Lung (tissue), 12 donors: ENCODE measurements around the gene IGSF6. TPM values are rescaled to one million over a fixed set of nuclear protein-coding genes. Genes with fewer than 3 reads are reported as not detected.
A peak's percentile ranks its signal among the peaks of the same experiment; 100 is the strongest.

Source experiments
- ATAC-seq: fragments of 200-7000 bp; cut with Tn5 transposase; one replicate; pipeline ENCODE4 v1.9.1; 2020; ENCODE audit warnings: moderate number of reproducible peaks; ENCODE audit not compliant: insufficient read depth, low FRiP score
- DNase-seq, 3 donors: peaks; one replicate each; pipeline ENCODE4 v3.0.0-alpha.2; 2013 to 2017
- H3K27ac ChIP-seq, 2 donors: one replicate each; pipeline ENCODE4 v1.5.1; 2013; ENCODE audit warnings: mild to moderate bottlenecking in 2 of 2, moderate library complexity in 2 of 2, control low read depth in 1 of 2, inconsistent platforms in 1 of 2, low read depth in 1 of 2, low read length in 1 of 2
- H3K27me3 ChIP-seq, 3 donors: one replicate each; pipeline ENCODE4 v1.5.1; 2013; ENCODE audit warnings: low read length in 2 of 3; ENCODE audit not compliant: control insufficient read depth in 3 of 3, insufficient read depth in 3 of 3
- H3K36me3 ChIP-seq, 4 donors: one replicate each; pipeline ENCODE4 v1.5.1; 2013; ENCODE audit warnings: low read length in 4 of 4, mild to moderate bottlenecking in 1 of 4, moderate library complexity in 1 of 4; ENCODE audit not compliant: control insufficient read depth in 4 of 4, insufficient read depth in 4 of 4
- H3K4me1 ChIP-seq, 5 donors: one replicate each; pipeline ENCODE4 v1.5.1; 2013; ENCODE audit warnings: low read length in 5 of 5, mild to moderate bottlenecking in 2 of 5, moderate library complexity in 1 of 5; ENCODE audit not compliant: control insufficient read depth in 5 of 5, insufficient read depth in 5 of 5
- H3K4me3 ChIP-seq: one replicate; pipeline ENCODE4 v1.5.1; 2013; ENCODE audit warnings: mild to moderate bottlenecking, control low read depth, moderate library complexity
- H3K9ac ChIP-seq, 2 donors: one replicate each; pipeline ENCODE4 v1.5.1; 2013; ENCODE audit warnings: low read length in 2 of 2, control low read depth in 1 of 2; ENCODE audit not compliant: insufficient read depth in 1 of 2
- H3K9me3 ChIP-seq, 4 donors: one replicate each; pipeline ENCODE4 v1.5.1; 2013; ENCODE audit warnings: low read length in 3 of 4, mild to moderate bottlenecking in 1 of 4, moderate library complexity in 1 of 4; ENCODE audit not compliant: control insufficient read depth in 4 of 4, insufficient read depth in 3 of 4
- WGBS, 2 donors: extraction: QIAGEN DNeasy Blood & Tissue Kit; methylation state at CpG; one replicate each; pipeline ENCODE4 v1.1.7; 2013; 5-methylcytosine and 5-hydroxymethylcytosine counted together
- polyA plus RNA-seq, 2 donors: library from polyadenylated mRNA; stranded (reverse); fragments of 200-250 nt; gene quantifications; one replicate each; pipeline ENCODE4 v1.2.1, GENCODE V29; 2013
- total RNA-seq, 2 donors: library from RNA; depleted of rRNA in 1 of 2; stranded (reverse); fragments of >200 nt in 1 of 2; gene quantifications; one replicate each; pipeline ENCODE4 v1.2.1, GENCODE V29; 2014 to 2021
- TF ChIP-seq, protein P1 (sequence below): IDR thresholded peaks from 2 replicates; pipeline ENCODE4 v1.5.1; 2012; ENCODE audit warnings: mild to moderate bottlenecking; ENCODE audit errors: control extremely low read depth, extremely low read depth
- donor health status: control.
- donor health status: control.
- donor health status: Bipolar disorder and iron deficiency.
- donor health status: healthy.
- donor health status: DM: yes; HTN: yes; CAD: no.

IGSF6 gene
- total and polyA plus RNA-seq, 4 donors = 12.2 to 54.3 (median 38.8) TPM

DNA sequence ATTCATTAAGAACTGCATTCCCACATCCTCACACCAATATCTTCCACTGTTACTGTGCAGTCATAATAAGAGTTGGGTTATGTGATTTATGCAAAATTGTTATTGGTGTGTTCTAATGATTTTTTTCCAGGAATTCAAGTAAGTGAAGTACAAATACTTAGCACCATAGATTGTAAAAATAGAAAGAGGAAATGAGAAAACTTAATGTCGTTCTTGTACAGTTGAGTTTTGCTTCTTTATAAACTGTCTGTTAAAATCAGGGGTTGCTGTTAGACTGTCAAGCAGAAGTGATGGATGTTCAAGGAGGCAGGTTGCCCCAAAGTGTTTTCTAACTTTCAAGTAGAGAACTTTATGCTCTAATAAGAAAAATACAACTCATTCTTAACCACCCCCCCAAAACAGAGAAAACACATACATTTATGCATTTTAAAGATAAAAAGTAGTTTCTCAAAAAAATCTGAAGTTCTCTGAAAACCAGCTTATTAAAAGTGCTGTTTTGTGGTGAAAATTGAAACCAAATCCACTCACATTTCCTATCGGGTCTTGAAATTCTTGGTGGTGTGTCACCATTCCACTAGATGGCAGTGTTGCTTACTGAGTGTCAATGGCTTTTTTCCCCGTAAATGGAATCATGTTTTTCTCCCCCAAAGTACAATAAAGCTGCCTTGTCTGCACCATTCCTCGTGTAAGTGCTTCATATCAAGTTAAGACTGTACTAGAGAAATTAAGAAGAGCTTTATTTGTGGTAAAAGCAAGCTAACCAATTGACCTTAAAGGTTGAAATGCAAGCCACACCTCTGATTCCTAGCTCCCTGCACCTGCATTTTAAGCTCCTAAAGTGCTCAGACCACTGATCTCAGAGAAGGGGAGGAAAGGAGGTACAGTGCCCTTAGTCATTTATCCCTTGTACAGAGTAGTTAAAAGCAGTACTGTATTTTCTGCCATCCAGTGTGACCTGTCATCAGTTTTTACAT is 4.7 kb upstream of the IGSF6 start:
- Histone ChIP-seq H3K9me3 (no peaks in the 10 kb centered on the region), H3K9ac (no peak overlapping the region), H3K4me1 (peaks cover 0 to 2% (median 0%) of the 10 kb centered on the region in 5 donors), H3K4me3 (no peak overlapping the region), H3K27ac (no peak overlapping the region), H3K27me3 (no peaks in the 10 kb centered on the region), H3K36me3 (peaks cover 0 to 10% (median 3%) of the 10 kb centered on the region in 4 donors)
- TF ChIP-seq, protein P1, sequence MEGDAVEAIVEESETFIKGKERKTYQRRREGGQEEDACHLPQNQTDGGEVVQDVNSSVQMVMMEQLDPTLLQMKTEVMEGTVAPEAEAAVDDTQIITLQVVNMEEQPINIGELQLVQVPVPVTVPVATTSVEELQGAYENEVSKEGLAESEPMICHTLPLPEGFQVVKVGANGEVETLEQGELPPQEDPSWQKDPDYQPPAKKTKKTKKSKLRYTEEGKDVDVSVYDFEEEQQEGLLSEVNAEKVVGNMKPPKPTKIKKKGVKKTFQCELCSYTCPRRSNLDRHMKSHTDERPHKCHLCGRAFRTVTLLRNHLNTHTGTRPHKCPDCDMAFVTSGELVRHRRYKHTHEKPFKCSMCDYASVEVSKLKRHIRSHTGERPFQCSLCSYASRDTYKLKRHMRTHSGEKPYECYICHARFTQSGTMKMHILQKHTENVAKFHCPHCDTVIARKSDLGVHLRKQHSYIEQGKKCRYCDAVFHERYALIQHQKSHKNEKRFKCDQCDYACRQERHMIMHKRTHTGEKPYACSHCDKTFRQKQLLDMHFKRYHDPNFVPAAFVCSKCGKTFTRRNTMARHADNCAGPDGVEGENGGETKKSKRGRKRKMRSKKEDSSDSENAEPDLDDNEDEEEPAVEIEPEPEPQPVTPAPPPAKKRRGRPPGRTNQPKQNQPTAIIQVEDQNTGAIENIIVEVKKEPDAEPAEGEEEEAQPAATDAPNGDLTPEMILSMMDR = peak; percentile 41
- ATAC-seq = no peak
- DNase-seq = peak in 2 of 3 donors; percentile 49 to 65
- WGBS, 2 donors = 2 to 5% methylated on average over 4 of the region's 4 CpGs

- no peak overlapping the region for H3K9ac ChIP-seq
- TF ChIP-seq, protein P1 = no peak
- H3K27me3 ChIP-seq = no peaks in the 10 kb centered on the region
- ATAC-seq (no peak), DNase-seq (no peak)
- peaks cover 0 to 10% (median 3%) of the 10 kb centered on the region in 4 donors for H3K36me3 ChIP-seq
- H3K9me3 ChIP-seq = no peaks in the 10 kb centered on the region
- peaks cover 0 to 2% (median 0%) of the 10 kb centered on the region in 5 donors for H3K4me1 ChIP-seq
- 59 to 67% methylated on average over 2 of the region's 2 CpGs for WGBS, 2 donors
- no peak overlapping the region for H3K4me3 ChIP-seq
- H3K27ac ChIP-seq = no peak overlapping the region
Observed at GRCh38 chr16:21654881-21655280, 2.5 kb upstream of the IGSF6 start.

- ATAC-seq (no peak), DNase-seq (no peak)
- H3K36me3 ChIP-seq = peaks cover 0 to 10% (median 3%) of the 10 kb centered on the region in 4 donors
- H3K4me1 ChIP-seq = peaks cover 0 to 2% (median 0%) of the 10 kb centered on the region in 5 donors
- no peaks in the 10 kb centered on the region for H3K27me3 ChIP-seq
- TF ChIP-seq, protein P1 = no peak
- H3K4me3 ChIP-seq = no peak overlapping the region
- H3K9ac ChIP-seq = no peak overlapping the region
- H3K9me3 ChIP-seq = no peaks in the 10 kb centered on the region
- no peak overlapping the region for H3K27ac ChIP-seq
- WGBS, 2 donors = 87 to 91% methylated on average over 1 of the region's 1 CpG
Observed at GRCh38 chr16:21654466-21654865, 2.1 kb upstream of the IGSF6 start.
